SIG-M5 treated with dmso at 0.1 percent for 504 hours (cell line): ENCODE measurements around the gene PTOV1.
A peak's percentile ranks its signal among the peaks of the same experiment; 100 is the strongest.

Experiments used
- DNase-seq: peaks from one replicate; lab custom pipeline; 2025; ENCODE audit not compliant: unreplicated experiment; lab: John Stamatoyannopoulos, UW

Gene PTOV1

DNA sequence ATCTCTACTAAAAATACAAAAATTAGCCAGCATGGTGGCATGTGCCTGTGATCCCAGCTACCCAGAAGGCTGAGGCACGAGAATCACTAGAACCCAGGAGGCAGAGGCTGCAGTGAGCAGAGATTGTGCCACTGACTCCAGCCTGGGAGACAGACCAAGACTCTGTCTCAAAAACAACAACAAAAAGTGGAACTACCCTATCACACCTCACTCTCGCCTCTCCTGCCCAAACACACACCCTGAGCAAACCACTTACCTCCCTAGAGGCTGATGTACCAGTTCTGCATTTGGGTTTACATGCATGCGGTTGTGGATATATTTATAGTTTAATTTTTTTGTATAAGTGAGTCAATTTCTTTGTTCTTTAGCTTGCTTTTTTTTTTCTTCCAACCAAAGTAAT, 7.7 kb upstream of the PTOV1 start:
- no peak for DNase-seq

- DNase-seq = peak; percentile 81
Measured at GRCh38 chr19:49844138-49845095, 6.5 kb upstream of the PTOV1 start.

GRCh38 chr19:49845414-49845813, 5.5 kb upstream of the PTOV1 start:
- DNase-seq = no peak

DNA sequence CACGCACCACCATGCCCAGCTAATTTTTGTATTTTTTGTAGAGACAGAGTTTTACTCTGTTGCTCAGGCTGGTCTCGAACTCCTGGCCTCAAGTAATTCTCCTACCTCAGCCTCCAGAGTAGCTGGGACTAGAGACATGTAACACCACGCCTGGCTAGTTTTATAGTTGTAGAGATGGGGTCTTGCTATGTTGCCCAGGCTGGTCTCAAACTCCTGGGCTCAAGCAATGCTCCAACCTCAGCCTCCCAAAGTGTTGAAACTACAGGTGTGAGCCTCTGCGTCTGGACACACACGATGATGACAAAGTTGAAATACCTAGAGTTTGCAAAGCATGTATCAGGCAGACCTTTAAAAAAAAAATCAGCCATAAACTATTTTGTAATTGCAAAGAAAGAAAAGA, 4.6 kb upstream of the PTOV1 start:
- DNase-seq = no peak

- peak; percentile 74 for DNase-seq
Measured at GRCh38 chr19:49847731-49848696, 2.9 kb upstream of the PTOV1 start.

GRCh38 chr19:49848938-49849337, 2.0 kb upstream of the PTOV1 start:
- no peak for DNase-seq

GRCh38 chr19:49849433-49850220, 1.3 kb upstream of the PTOV1 start:
- no peak for DNase-seq

DNA sequence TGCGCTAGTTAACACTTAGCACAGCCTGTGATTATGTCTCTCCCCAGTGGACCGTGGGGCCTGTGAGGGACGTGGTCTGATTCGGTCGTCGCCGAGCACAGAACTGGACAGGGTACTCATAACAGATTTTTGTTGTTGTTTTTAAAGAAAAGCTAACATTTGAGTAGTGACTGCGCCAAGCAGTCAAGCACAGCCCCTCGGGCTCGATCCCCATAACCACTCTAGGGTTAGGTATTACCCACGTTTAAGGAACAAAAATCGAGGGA, 805 bp upstream of the PTOV1 start:
- DNase-seq = no peak

- DNase-seq = no peak
Measured at GRCh38 chr19:49851456-49852259, 699 bp downstream of the PTOV1 start.

DNA sequence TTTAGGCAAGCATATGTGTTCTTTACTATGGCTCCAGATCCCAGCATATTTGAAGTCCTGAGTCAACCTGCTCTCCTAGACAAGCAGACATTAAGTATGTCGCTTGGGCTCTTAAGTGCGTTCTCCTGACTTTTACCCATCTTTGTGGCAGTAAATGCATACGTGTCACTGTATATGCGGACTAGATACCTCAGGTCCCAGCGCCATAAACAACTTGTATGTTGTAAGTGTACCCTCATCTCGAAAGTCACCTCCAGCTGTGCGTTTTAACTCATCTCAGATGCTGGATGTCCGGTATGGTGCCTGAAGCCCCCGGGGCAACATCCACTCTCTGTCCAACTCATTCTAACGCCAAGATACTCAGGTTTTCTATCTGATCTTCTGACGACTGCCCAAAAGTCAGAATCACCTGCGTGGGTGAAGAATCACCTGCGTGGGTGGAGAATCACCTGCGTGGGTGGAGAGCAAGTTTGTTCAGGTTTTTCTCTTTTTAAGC, 1.7 kb downstream of the PTOV1 start:
- no peak for DNase-seq

DNA sequence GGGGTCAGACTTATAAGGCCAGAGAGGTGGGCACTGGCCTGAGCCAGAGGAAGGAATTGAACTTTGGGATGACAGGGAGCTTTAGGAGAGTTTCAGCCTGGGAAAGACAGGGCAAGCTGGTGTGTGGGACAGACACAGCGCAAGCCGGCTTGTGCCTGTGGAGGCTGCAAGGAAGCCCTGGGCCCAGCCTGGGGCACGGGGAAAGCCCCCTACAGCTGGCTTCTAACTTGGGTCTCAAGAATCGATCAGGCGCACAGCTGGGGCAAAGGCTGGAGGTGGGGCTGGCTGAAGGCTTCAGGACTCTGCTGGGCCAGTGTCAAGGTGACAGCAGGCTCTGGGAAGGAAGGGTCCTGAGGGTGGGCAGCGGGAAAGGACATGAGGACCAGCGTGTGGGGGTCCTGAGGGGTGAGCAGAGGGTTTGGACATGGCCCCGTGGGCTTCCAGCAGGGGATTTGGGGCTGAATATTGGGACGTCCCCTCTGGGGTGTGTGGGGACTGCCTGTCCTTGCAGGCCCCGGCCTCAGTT, 3.0 kb downstream of the PTOV1 start:
- no peak for DNase-seq

DNA sequence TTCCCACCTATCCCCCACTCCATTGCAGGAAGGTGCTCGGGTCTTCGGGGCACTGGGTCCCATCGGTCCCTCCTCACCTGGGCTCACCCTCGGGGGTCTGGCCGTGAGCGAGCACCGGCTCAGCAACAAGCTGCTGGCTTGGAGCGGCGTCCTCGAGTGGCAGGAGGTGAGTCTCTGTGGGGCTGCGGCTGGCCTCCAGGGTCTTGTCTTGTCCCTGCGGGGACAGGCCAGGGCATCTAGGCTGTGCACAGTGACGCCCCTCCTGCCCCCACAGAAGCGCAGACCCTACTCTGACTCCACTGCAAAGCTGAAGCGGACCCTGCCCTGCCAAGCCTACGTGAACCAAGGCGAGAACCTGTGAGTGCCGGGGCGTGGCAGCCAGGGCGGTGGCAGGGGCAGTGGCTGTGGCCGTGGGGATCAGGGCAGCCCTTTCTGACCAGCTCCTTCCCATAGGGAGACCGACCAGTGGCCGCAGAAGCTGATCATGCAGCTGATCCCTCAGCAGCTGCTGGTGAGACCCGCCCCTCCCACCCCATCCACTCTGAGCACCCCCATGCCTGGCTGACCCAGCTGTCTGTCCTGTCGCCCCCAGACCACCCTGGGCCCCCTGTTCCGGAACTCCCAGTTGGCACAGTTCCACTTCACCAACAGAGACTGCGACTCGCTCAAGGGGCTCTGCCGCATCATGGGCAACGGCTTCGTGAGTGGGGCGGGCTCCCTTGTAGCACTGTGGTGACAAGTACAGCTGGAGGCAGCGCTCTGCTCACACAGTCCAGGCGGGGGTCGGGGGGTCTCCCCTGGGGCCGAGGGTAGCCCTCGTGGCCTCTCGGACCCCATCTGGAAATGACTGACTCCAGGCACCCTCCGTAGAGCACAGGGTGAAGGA, 3.7 kb downstream of the PTOV1 start:
- DNase-seq = no peak

- no peak for DNase-seq
Measured at GRCh38 chr19:49855277-49855675, 4.3 kb downstream of the PTOV1 start.

DNA sequence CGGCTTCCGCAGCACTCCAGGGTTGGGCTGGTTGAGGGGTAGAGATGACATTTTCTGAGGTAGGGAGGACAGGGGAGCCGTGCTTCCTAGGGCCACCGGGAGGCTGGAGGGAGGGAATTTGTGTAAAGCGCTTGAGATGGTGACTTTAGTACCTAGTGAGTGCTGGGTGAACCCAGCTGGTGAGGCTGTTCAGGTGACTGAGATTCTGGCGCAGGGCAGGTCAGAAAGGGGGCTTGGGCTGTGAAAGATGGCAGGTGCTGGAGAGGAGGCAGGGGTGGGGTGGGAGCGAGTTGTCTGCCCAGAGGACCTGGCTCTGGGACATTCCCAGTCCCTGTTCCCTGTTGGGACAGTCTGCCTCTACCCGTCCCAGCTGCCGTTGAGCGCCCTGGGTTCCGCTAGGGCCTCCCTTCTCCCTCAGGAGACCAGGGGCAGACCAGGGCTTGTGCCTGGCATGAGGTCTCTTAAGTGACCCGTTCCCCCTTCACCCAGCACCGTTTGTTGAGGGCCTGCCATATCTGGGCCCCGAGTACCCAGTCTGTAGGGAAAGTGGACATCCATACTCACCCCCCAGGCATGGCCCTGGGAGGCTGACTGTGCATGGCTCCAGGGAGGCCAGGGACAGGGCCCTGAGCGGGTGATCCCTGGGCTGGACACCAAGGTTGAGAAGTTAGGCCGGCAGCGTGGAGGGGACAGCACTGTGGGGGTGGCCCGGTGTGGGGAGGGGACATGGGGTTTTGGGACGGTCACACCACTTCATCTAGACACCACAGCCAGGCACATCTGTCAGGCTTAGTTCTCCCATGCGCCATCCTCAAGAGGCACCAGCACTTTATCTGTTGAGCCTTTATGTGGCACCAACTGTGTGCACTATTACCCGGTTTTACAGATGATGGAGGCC, 5.0 kb downstream of the PTOV1 start:
- DNase-seq = no peak

- no peak for DNase-seq
Measured at GRCh38 chr19:49856574-49857021, 5.6 kb downstream of the PTOV1 start.

DNA sequence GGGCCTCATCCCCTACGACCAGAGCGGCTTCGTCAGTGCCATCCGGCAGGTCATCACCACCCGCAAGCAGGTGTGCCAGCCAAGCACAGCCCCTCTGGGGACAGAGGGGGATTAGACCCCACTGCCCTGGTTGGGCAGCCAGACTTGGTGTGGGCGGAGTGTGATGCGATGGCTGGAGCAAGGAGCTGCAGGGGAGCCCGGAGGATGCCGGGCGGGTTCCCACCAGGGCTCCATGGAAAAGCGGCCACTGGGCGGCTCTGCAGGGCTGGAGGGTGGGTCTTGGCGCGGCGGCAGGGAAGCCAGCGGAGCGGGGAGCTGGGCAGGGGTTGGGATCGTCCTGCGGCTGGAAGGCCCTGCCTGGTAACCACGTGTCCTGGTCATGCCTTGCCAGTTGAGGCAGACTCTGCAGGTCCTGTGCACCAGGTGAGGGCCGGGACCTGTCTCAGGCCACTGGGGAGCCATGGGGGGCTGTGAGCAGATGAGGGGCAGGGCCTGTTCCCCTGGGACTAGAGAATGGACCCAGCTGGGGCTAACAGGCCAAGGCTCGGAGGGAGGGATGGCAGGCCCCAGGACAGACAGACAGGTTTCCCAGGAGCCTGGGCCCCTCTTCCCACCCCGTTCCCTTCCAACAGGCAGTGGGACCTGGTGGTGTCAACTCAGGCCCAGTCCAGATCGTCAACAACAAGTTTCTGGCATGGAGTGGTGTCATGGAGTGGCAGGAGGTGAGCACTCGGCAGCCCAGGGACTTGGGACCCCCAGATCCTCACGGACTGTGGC, 6.3 kb downstream of the PTOV1 start:
- DNase-seq = no peak

- DNase-seq = no peak
Measured at GRCh38 chr19:49857838-49858087, 6.8 kb downstream of the PTOV1 start.
